Prostate gland (tissue), 2 donors: ENCODE results near the gene TECRL. TPM values are rescaled to one million over a fixed set of nuclear protein-coding genes. Genes with fewer than 3 reads are reported as not detected.

Experiments
- DNase-seq: peaks from one replicate; pipeline ENCODE4 v3.0.0-alpha.2; 2019; ENCODE audit warnings: low spot score
- H3K27ac ChIP-seq, 2 donors: fragments of 200-600 bp; sonication (generic); 2 replicates each; pipeline ENCODE4 v1.5.1; 2017 to 2019
- H3K27me3 ChIP-seq: fragments of 200-600 bp; sonication (generic); replicated peaks from 2 replicates; pipeline ENCODE4 v1.5.1; 2019; ENCODE audit not compliant: insufficient read depth
- H3K36me3 ChIP-seq, 2 donors: fragments of 200-600 bp; sonication (generic); 1 replicate in 1 of 2; 2 replicates in 1 of 2; pipeline versions ENCODE4 v1.5.1 to v1.8.1; 2017 to 2019
- H3K4me1 ChIP-seq: fragments of 200-600 bp; sonication (generic); replicated peaks from 2 replicates; pipeline ENCODE4 v1.5.1; 2019
- H3K4me3 ChIP-seq, 2 donors: fragments of 200-600 bp; sonication (generic); 2 replicates each; pipeline ENCODE4 v1.5.1; 2017 to 2019
- H3K9me3 ChIP-seq: fragments of 200-600 bp; sonication (generic); 2 replicates; pipeline ENCODE4 v1.5.1; 2017
- CTCF ChIP-seq, 4 experiments: fragments of 200-600 bp in 2 of 4; fragments of 450-650 bp in 2 of 4; sonication (generic) in 2 of 4; IDR thresholded peaks; 1 replicate in 3 of 4; 2 replicates in 1 of 4; pipeline ENCODE4 v1.5.1; 2016 to 2019; ENCODE audit warnings: antibody characterized with exemption in 4 of 4, mild to moderate bottlenecking in 2 of 4, moderate library complexity in 2 of 4
- POLR2A ChIP-seq: fragments of 450-650 bp; IDR thresholded peaks from one replicate; pipeline ENCODE4 v1.6.1; 2016; ENCODE audit warnings: antibody characterized with exemption, mild to moderate bottlenecking
- POLR2AphosphoS5 ChIP-seq: sonication (generic); formaldehyde crosslinking; IDR thresholded peaks from one replicate; pipeline ENCODE4 v1.6.1; 2017; ENCODE audit warnings: antibody characterized with exemption
- WGBS: methylation state at CpG from one replicate; pipeline ENCODE4 v1.1.5; 2018; 5-methylcytosine and 5-hydroxymethylcytosine counted together
- intact Hi-C: fragments of 100-400 bp; cut with DNase I; formaldehyde crosslinking; loops from one replicate; pipeline ENCODE4 v1.14.2; 2022
- total RNA-seq, 2 donors: library from RNA; depleted of rRNA; stranded (reverse); fragments of >200 nt; gene quantifications; one replicate each; pipeline ENCODE4 v1.1.0, GENCODE V29; 2016

The TECRL gene
- total RNA-seq, 2 donors from 2014 or later = 1.5 TPM; not detected in 1

GRCh38 chr4:64402684-64403083 is 6.6 kb downstream of the TECRL start:
- TF ChIP-seq CTCF (IDR thresholded peaks at IDR 0.05) = no peak
- TF ChIP-seq POLR2A = no peak
- no peak for TF ChIP-seq POLR2AphosphoS5
- Histone ChIP-seq H3K4me1 (no peaks in the 10 kb centered on the region), H3K9me3 (no peaks in the 10 kb centered on the region), H3K36me3 (no peaks in the 10 kb centered on the region), H3K27ac (no peak overlapping the region), H3K4me3 (no peak overlapping the region), H3K27me3 (no peaks in the 10 kb centered on the region)
- 32% methylated on average over 2 of the region's 2 CpGs for WGBS
- DNase-seq = no peak
- intact Hi-C loops = no loop called here

GRCh38 chr4:64399313-64400109 is 9.7 kb downstream of the TECRL start:
- no peak for DNase-seq
- TF ChIP-seq POLR2AphosphoS5 (no peak), CTCF (IDR thresholded peaks at IDR 0.05) (no peak), POLR2A (no peak)
- H3K36me3 ChIP-seq = no peaks in the 10 kb centered on the region
- H3K9me3 ChIP-seq = no peaks in the 10 kb centered on the region
- H3K4me3 ChIP-seq = no peak overlapping the region
- no peaks in the 10 kb centered on the region for H3K4me1 ChIP-seq
- no peaks in the 10 kb centered on the region for H3K27me3 ChIP-seq
- intact Hi-C loops = no loop called here
- WGBS = 73% methylated on average over 5 of the region's 5 CpGs
- no peak overlapping the region for H3K27ac ChIP-seq

GRCh38 chr4:64394469-64394868 is 14.8 kb downstream of the TECRL start:
- Histone ChIP-seq H3K27me3 (no peaks in the 10 kb centered on the region), H3K4me3 (no peak overlapping the region), H3K36me3 (no peaks in the 10 kb centered on the region), H3K4me1 (no peaks in the 10 kb centered on the region), H3K9me3 (no peaks in the 10 kb centered on the region), H3K27ac (no peak overlapping the region)
- intact Hi-C loops = no loop called here
- WGBS = 71% methylated on average over 3 of the region's 3 CpGs
- TF ChIP-seq POLR2A (no peak), CTCF (IDR thresholded peaks at IDR 0.05) (no peak), POLR2AphosphoS5 (no peak)
- no peak for DNase-seq

GRCh38 chr4:64388252-64388651 is 21.0 kb downstream of the TECRL start:
- intact Hi-C loops = no loop called here
- WGBS = 97% methylated on average over 1 of the region's 1 CpG
- DNase-seq = no peak

More at GRCh38 chr4:64388252-64388651, 21.0 kb downstream of the TECRL start:
- H3K27me3 ChIP-seq = no peaks in the 10 kb centered on the region
- TF ChIP-seq POLR2A = no peak
- TF ChIP-seq POLR2AphosphoS5 = no peak
- no peak for TF ChIP-seq CTCF (IDR thresholded peaks at IDR 0.05)
- H3K9me3 ChIP-seq = no peaks in the 10 kb centered on the region
- H3K4me1 ChIP-seq = no peaks in the 10 kb centered on the region
- no peaks in the 10 kb centered on the region for H3K36me3 ChIP-seq
- H3K4me3 ChIP-seq = no peak overlapping the region
- no peak overlapping the region for H3K27ac ChIP-seq
